ENCODE results near the gene FKBP10. TPM values are rescaled to one million over a fixed set of nuclear protein-coding genes. Genes with fewer than 3 reads are reported as not detected.

The FKBP10 gene
- total RNA-seq, 1 donor from 2014 or later, result 249 TPM

DNA sequence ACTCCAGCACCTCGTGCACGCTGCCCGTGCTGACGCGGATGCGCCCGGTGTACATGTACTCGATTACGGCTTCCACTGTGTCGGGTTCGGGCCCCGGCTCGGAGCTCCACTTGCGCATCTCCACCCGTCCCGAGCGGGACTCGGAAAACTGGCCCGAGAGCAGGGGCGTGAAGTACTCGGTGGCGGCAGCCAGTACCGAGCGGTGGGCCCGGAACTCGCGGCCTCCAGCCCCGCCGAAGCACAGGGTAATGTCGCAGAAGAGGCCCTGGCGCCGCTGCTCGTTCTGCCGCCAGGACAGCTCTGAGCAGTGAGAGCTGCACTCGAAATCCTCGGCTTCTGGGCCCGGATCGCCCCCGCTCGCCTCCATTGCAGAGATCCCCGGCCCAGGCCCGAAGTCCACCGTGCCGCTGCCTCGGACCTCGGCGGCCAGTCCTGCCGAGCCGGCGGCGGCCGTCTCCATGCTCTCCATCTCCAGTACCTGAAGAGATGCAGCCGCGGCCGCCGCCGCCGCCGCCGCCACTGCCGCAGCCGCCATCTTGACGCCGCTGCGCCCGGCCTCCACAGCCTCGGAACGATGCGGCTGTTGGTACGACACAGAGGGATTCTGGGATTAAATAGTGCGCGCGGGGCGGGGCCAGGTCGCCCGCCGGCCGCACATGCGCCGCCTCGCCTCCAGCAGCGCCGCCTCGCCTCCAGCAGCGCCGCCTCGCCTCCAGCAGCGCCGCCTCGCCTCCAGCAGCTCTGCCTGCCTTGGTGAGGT is 52.2 kb downstream of the FKBP10 start, which contains the start of gene KLHL11:
Gene KLHL11, minus strand, starts transcription at position 588 of the 760 bp plus-strand sequence. Its CDS starts 53 bp downstream, at position 535.
- Mint-ChIP-seq H3K36me3 (peaks cover 7% of the 10 kb centered on the region), H3K27me3 (no peaks in the 10 kb centered on the region), H3K4me3 (no peak within 1 kb of the TSS), H3K27ac (no peak within 1 kb of the TSS), H3K4me1 (ENCODE audit: unreplicated experiment) (peaks cover 15% of the 10 kb centered on the region), H3K9me3 (no peaks in the 10 kb centered on the region)
- TF ChIP-seq, protein P1, sequence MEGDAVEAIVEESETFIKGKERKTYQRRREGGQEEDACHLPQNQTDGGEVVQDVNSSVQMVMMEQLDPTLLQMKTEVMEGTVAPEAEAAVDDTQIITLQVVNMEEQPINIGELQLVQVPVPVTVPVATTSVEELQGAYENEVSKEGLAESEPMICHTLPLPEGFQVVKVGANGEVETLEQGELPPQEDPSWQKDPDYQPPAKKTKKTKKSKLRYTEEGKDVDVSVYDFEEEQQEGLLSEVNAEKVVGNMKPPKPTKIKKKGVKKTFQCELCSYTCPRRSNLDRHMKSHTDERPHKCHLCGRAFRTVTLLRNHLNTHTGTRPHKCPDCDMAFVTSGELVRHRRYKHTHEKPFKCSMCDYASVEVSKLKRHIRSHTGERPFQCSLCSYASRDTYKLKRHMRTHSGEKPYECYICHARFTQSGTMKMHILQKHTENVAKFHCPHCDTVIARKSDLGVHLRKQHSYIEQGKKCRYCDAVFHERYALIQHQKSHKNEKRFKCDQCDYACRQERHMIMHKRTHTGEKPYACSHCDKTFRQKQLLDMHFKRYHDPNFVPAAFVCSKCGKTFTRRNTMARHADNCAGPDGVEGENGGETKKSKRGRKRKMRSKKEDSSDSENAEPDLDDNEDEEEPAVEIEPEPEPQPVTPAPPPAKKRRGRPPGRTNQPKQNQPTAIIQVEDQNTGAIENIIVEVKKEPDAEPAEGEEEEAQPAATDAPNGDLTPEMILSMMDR (conservative IDR thresholded peaks at IDR 0.05), result no peak
- DNase-seq (ENCODE audit: extremely low spot score, unreplicated experiment), result peak; percentile 87

- H3K4me3 Mint-ChIP-seq, result no peak overlapping the region
- H3K27me3 Mint-ChIP-seq, result no peaks in the 10 kb centered on the region
- TF ChIP-seq, protein P1 (conservative IDR thresholded peaks at IDR 0.05), result no peak
- no peak for DNase-seq (ENCODE audit: extremely low spot score, unreplicated experiment)
- no peaks in the 10 kb centered on the region for H3K9me3 Mint-ChIP-seq
- no peak overlapping the region for H3K27ac Mint-ChIP-seq
- peaks cover 12% of the 10 kb centered on the region for H3K4me1 Mint-ChIP-seq (ENCODE audit: unreplicated experiment)
- peaks cover 7% of the 10 kb centered on the region for H3K36me3 Mint-ChIP-seq
These were observed 52.7 kb downstream of the FKBP10 start for GRCh38 chr17:41865596-41865893.

GRCh38 chr17:41868568-41868967 is 55.8 kb downstream of the FKBP10 start:
- H3K27ac Mint-ChIP-seq, result peak overlapping the region; percentile 48
- peaks cover 14% of the 10 kb centered on the region for H3K36me3 Mint-ChIP-seq
- H3K27me3 Mint-ChIP-seq, result no peaks in the 10 kb centered on the region
- no peak overlapping the region for H3K4me3 Mint-ChIP-seq
- no peaks in the 10 kb centered on the region for H3K4me1 Mint-ChIP-seq (ENCODE audit: unreplicated experiment)
- TF ChIP-seq, protein P1 (conservative IDR thresholded peaks at IDR 0.05), result no peak
- no peak for DNase-seq (ENCODE audit: extremely low spot score, unreplicated experiment)
- H3K9me3 Mint-ChIP-seq, result no peaks in the 10 kb centered on the region

DNA sequence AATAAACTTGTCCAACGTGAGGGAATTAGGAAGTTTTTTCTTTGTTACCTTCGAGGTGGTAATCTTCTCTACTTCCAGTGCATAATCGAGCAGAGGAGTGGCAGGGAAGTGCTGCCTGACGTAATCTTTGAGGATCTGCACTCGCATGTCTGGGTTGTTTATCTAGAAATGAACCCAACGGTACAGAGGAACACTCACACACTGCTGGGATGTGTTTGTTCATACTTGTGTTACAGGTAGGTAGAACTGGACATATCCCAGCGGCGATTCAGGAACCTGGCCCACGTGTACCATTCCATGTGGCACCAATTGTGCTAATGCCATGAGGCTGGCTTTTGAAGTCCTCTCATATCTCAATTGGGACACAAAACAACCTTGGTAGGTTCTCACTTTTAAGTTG is 56.6 kb downstream of the FKBP10 start:
- Mint-ChIP-seq H3K4me1 (ENCODE audit: unreplicated experiment) (no peaks in the 10 kb centered on the region), H3K4me3 (no peak overlapping the region), H3K27ac (no peak overlapping the region), H3K36me3 (peaks cover 14% of the 10 kb centered on the region), H3K9me3 (no peaks in the 10 kb centered on the region), H3K27me3 (no peaks in the 10 kb centered on the region)
- TF ChIP-seq, protein P1 (conservative IDR thresholded peaks at IDR 0.05), result no peak
- DNase-seq (ENCODE audit: extremely low spot score, unreplicated experiment), result no peak

GRCh38 chr17:41870097-41870496 is 57.3 kb downstream of the FKBP10 start:
- no peak overlapping the region for H3K27ac Mint-ChIP-seq

More at GRCh38 chr17:41870097-41870496, 57.3 kb downstream of the FKBP10 start:
- no peak for DNase-seq (ENCODE audit: extremely low spot score, unreplicated experiment)
- Mint-ChIP-seq H3K4me3 (no peak overlapping the region), H3K27me3 (no peaks in the 10 kb centered on the region), H3K36me3 (peaks cover 14% of the 10 kb centered on the region), H3K9me3 (no peaks in the 10 kb centered on the region), H3K4me1 (ENCODE audit: unreplicated experiment) (no peaks in the 10 kb centered on the region)
- TF ChIP-seq, protein P1 (conservative IDR thresholded peaks at IDR 0.05), result no peak
